A549 (cell line): ENCODE measurements around the gene RHCE.
"Not testable (repeated sequence)": the region's sequence is repeated elsewhere in the genome, so short reads cannot be mapped to it uniquely, and the experiment has no call there.

Experiments used
- CTCF ChIP-seq: fragments of >200 bp; sonication (Bioruptor Twin); formaldehyde crosslinking; IDR thresholded peaks from 3 replicates; pipeline ENCODE4 v1.5.1; 2016
- EP300 ChIP-seq, 2 experiments: fragments of >200 bp; sonication (Bioruptor Twin); formaldehyde crosslinking; IDR thresholded peaks; 2 replicates in 1 of 2; 3 replicates in 1 of 2; pipeline ENCODE4 v1.6.1; 2016 to 2017
- HOXA7 ChIP-seq: fragments of 250-450 bp; sonication (Bioruptor Pico); IDR thresholded peaks from 2 replicates; pipeline ENCODE4 v1.5.0; 2020; ENCODE audit warnings: mild to moderate bottlenecking, moderate library complexity
- SREBF2 ChIP-seq: fragments of 450-650 bp; IDR thresholded peaks from 2 replicates; pipeline ENCODE4 v1.6.1; 2014; ENCODE audit warnings: mild to moderate bottlenecking, moderate library complexity

- not testable (repeated sequence) for TF ChIP-seq CTCF; EP300 (IDR thresholded peaks at IDR 0.05); SREBF2; HOXA7 (CRISPR knock-in tag)
These were observed 107.7 kb downstream of the RHCE start for GRCh38 chr1:25312806-25313470.
